ENCODE measurements around the gene PIEZO1.

- TF ChIP-seq CTCF (conservative IDR thresholded peaks at IDR 0.05) = no peak
- TF ChIP-seq ZFX (IDR thresholded peaks at IDR 0.05) = no peak
Measured at GRCh38 chr16:88798073-88798472, 13.1 kb upstream of the PIEZO1 start.

Data from C4-2B (cell line).